AG08395 (cell line): ENCODE measurements around the gene TOP2B.

Source experiments
- DNase-seq: peaks from one replicate; pipeline ENCODE4 v3.0.0; 2012; ENCODE audit warnings: mixed read lengths, low spot score

TOP2B gene

DNA sequence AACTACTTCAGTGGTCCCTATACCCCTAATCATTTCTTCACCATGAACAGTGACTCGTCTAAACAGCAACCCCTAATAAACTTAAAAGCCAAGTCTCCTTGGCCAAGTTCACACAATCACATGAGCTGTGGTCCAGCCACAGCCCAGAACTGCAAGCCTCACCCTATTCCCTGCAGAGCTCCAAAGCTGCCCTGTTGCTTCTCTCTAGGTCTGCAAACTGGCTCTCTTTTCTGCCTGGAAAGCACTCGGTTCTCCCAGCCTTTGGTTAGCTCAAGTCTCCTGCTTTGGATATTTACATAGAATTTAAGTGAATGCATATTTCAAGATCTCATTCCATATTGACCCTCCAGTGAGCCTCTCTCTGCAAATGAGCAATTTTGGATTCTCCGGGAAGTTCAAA is 107.0 kb downstream of the TOP2B start:
- no peak for DNase-seq

DNA sequence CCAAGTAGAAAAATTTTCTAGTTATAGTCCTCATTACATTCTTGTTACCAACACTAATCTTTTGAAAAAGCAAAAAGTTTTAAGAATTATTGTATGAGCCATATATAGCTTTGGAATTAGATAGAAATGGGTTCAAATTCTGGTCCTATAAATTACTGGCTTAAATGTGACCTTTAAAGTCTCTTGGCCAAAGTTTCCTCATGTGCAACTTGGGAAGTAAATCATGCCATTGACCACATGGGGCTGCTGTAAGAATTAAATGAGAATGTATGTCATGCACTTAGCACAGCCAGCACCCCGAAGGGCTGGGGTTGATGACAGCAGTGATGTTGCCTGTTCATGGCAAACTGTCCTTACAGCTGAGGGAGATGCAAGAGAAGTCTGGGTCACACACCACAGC is 108.3 kb downstream of the TOP2B start:
- no peak for DNase-seq

DNA sequence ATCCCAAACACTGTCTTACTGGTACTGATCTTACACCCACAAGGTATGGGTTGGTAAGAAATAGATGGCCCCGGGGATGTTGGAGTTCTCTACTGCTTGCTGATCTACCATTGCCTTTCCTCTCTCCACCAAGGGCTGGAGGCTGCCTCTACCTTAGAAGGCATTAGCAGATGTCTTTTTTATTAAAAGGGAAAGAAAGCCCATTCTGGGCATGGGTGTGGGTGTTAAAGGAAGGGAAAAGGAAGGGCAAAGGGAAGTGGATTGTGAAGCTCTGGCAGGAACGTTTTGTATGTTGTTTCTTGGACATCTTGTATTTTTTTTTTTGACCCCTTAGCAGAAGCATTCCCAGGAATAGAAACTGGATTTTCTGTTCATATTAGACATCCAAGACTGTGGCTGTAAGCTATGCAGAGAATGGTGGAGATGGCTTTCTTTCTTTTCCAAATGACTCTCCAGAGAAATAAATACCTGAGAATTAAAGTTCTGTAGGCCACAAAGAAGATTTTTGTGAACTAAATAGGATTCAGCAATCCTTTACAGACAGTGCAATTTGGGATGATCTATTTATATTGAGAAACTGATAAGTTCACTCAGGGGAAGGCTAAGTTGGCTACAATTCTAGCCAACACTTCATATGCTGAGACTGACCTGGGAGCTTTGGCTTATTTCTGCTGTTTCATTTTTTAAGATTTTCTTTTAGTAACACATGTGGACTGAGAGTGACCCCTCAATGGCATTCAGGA is 108.8 kb downstream of the TOP2B start:
- no peak for DNase-seq

DNA sequence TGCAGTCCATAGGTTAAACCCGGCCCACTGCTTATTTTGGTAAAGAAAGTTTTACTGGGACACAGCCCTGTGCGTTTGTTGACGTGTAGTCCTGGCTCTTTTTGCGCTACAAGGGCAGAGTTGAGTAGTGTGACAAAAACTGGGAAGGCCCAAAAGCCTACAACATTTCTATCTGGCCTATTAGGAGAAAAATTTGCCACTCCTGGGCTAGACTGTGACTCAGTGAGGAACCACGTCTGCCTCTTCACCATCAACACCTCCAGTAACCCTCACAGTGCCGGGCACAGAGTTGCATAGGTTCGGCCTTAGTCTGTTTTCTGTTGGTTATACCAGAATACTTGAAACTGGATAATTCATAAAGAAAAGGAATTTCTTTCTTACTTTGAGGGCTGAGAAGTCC is 110.3 kb downstream of the TOP2B start:
- DNase-seq, result no peak

DNA sequence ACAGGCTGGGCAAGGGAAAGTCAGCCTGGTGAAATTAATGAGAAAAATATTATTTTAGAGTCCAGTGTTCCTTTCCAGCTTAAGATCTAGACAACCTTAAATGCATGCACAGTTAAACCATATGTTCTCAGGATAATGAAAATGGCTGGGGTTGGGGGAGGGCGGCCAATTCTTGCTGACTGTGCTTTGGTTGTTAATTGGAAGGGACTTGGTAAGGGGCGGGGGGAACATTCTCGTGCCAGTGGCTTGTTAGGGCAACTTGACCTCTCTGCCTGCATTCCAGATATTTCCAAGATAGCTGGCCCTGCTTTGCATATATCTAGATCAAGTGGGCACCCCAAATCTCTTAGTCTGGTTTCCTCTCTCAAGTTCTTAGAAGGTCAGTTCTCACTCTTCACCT is 112.5 kb downstream of the TOP2B start:
- no peak for DNase-seq

DNA sequence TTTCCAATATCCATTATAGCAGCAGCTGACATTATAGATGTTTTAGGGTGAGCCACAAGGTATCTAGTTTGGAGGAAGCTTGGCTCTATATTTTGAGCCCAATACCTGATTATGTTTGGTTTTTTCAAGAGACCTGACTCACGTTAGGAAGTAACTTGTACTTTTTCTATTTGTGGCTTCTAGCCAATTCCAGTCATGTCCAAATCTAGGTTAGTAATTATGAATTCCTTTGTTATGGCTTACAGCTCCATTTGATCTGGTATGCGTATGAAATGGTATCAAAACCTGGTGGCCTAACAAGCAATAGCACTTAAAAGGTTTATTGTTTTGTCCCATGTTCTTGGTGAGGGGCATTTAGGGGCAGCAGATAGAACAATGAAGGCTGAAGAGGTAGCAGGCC is 115.9 kb downstream of the TOP2B start:
- no peak for DNase-seq

DNA sequence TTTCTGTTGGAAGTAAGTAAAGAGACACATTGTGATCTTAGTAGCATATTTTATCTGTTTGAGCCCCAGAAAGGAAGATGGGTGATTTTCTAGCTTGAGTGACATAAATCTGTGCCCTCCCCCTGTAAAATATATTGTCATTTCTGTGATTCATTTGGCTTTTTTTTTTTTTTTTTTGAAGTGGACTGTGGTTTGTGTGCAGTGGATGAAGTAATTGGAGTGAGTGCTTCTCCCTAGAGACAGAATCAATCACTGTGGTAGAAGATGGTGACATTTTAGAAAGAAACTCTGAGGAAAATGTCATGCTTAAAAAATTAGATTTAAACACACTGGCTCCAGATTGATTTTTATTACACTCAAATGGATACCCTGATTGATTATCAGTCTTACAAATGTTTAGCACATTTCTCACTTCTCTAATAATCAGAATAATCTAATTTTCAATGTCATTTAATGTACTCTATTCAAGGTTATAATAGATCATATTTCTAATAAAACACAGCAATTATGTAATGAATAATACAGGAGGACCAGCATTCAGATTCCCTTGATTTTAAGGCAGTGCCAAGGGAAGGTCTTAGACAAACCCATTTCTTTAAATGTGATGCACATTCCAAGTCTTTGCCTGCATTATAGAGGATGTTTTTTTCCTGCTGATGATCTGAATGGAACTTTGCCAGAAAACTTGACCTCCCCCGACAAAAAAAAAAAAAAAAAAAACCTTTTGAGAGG is 116.6 kb downstream of the TOP2B start:
- DNase-seq, result peak; percentile 35
